Calu3 (cell line): ENCODE measurements around the gene SLC22A5. TPM values are rescaled to one million over a fixed set of nuclear protein-coding genes. Genes with fewer than 3 reads are reported as not detected.
"Not testable (repeated sequence)": the region's sequence is repeated elsewhere in the genome, so short reads cannot be mapped to it uniquely, and the experiment has no call there.

Experiments used
- BruUV-seq: library from RNA; stranded (reverse); fragments of 400-500 nt; replicated peaks from 2 replicates; lab custom pipeline; 2021; lab: Mats Ljungman, UMichigan
- CTCF ChIA-PET: fragments of 300-600 bp; sonication (Branson Sonifier 250); formaldehyde crosslinking; loops from one replicate; lab custom pipeline; 2022; ENCODE audit warnings: antibody characterized with exemption; lab: Charles Lee
- DNase-seq: peaks from one replicate; pipeline ENCODE4 v3.0.0; 2022
- H3K27ac Mint-ChIP-seq: one replicate; pipeline ENCODE4 v1.8.0; 2022; ENCODE audit warnings: mixed read lengths; ENCODE audit not compliant: unreplicated experiment
- H3K27me3 Mint-ChIP-seq: one replicate; pipeline ENCODE4 v1.8.0; 2022; ENCODE audit warnings: mixed read lengths; ENCODE audit not compliant: unreplicated experiment
- H3K36me3 Mint-ChIP-seq: one replicate; pipeline ENCODE4 v1.8.0; 2022; ENCODE audit warnings: mild to moderate bottlenecking, moderate library complexity, mixed read lengths; ENCODE audit not compliant: insufficient read depth, unreplicated experiment
- H3K4me1 Mint-ChIP-seq: one replicate; pipeline ENCODE4 v1.8.0; 2022; ENCODE audit warnings: mild to moderate bottlenecking, low read depth, mixed read lengths; ENCODE audit not compliant: unreplicated experiment
- H3K4me3 Mint-ChIP-seq: one replicate; pipeline ENCODE4 v1.8.0; 2022; ENCODE audit warnings: mild to moderate bottlenecking, low read depth, moderate library complexity, mixed read lengths; ENCODE audit not compliant: unreplicated experiment
- H3K9me3 Mint-ChIP-seq: one replicate; pipeline ENCODE4 v1.8.0; 2022; ENCODE audit warnings: low read depth, mixed read lengths; ENCODE audit not compliant: unreplicated experiment
- CTCF ChIP-seq: fragments of 200-600 bp; IDR thresholded peaks from one replicate; pipeline ENCODE4 v1.8.0; 2022; ENCODE audit warnings: antibody characterized with exemption; ENCODE audit not compliant: unreplicated experiment
- intact Hi-C: fragments of 100-400 bp; cut with micrococcal nuclease; formaldehyde crosslinking; loops from one replicate; pipeline ENCODE4 v1.10.0; 2022; ENCODE audit not compliant: unreplicated experiment
- total RNA-seq: library from RNA; stranded (reverse); gene quantifications from 2 replicates; pipeline ENCODE4 v1.2.3, GENCODE V29; 2022

SLC22A5 gene
- total RNA-seq, 1 experiment from 2014 or later, result 24.6 TPM

GRCh38 chr5:132414634-132415378 is 45.3 kb downstream of the SLC22A5 start:
- intact Hi-C loops, result loop anchor here (2.0 kb wide), 1 partner anchor 82 kb away; no protein-coding TSS in a partner anchor
- H3K27ac Mint-ChIP-seq, result peak overlapping the region; percentile 69
- peaks cover 20% of the 10 kb centered on the region for H3K36me3 Mint-ChIP-seq
- TF ChIP-seq CTCF, result no peak
- CTCF ChIA-PET, result interaction anchor here (0.6 to 2.2 kb wide), 10 partner anchors 9 to 88 kb away, joined by 3 to 27 read pairs (median 6); partner anchors contain the start of gene IRF1
- no peaks in the 10 kb centered on the region for H3K9me3 Mint-ChIP-seq
- peak; percentile 57 for DNase-seq
- peak overlapping the region; percentile 48 for H3K4me3 Mint-ChIP-seq
- H3K4me1 Mint-ChIP-seq, result peaks cover 70% of the 10 kb centered on the region
- H3K27me3 Mint-ChIP-seq, result no peaks in the 10 kb centered on the region
- BruUV-seq, result no TSS peak

GRCh38 chr5:132415516-132415915 is 46.0 kb downstream of the SLC22A5 start:
- not testable (repeated sequence) for H3K27me3 Mint-ChIP-seq, H3K27ac Mint-ChIP-seq, H3K4me3 Mint-ChIP-seq, DNase-seq, H3K9me3 Mint-ChIP-seq, BruUV-seq
- Mint-ChIP-seq H3K36me3 (peaks cover 14% of the 10 kb centered on the region), H3K4me1 (peaks cover 75% of the 10 kb centered on the region)
- CTCF ChIA-PET, result interaction anchor here (0.7 to 2.2 kb wide), 9 partner anchors 8 to 396 kb away, joined by 3 to 27 read pairs (median 5); partner anchors contain the start of gene IRF1
- intact Hi-C loops, result loop anchor here (2.0 kb wide), 1 partner anchor 81 kb away; no protein-coding TSS in a partner anchor

GRCh38 chr5:132416306-132417009 is 46.9 kb downstream of the SLC22A5 start:
- intact Hi-C loops, result no loop called here
- H3K36me3 Mint-ChIP-seq, result peaks cover 4% of the 10 kb centered on the region
- no peak for DNase-seq
- H3K27me3 Mint-ChIP-seq, result no peaks in the 10 kb centered on the region
- H3K9me3 Mint-ChIP-seq, result no peaks in the 10 kb centered on the region
- BruUV-seq, result no TSS peak
- CTCF ChIA-PET, result interaction anchor here (2.0 kb wide), 1 partner anchor 80 kb away, joined by 7 read pairs; no protein-coding TSS in a partner anchor
- TF ChIP-seq CTCF, result no peak
- no peak overlapping the region for H3K4me3 Mint-ChIP-seq
- H3K27ac Mint-ChIP-seq, result no peak overlapping the region
- H3K4me1 Mint-ChIP-seq, result peaks cover 70% of the 10 kb centered on the region

- no peaks in the 10 kb centered on the region for H3K36me3 Mint-ChIP-seq
- intact Hi-C loops, result no loop called here
- no TSS peak for BruUV-seq
- no peak for TF ChIP-seq CTCF
- no peak for DNase-seq
- no peaks in the 10 kb centered on the region for H3K27me3 Mint-ChIP-seq
- peaks cover 64% of the 10 kb centered on the region for H3K4me1 Mint-ChIP-seq
- CTCF ChIA-PET, result no interaction called here
- H3K9me3 Mint-ChIP-seq, result no peaks in the 10 kb centered on the region
- H3K27ac Mint-ChIP-seq, result no peak overlapping the region
- no peak overlapping the region for H3K4me3 Mint-ChIP-seq
Observed at GRCh38 chr5:132417010-132417439, 47.5 kb downstream of the SLC22A5 start.
